Measurements from ENCODE around the gene EXOSC5.

EXOSC5 gene

GRCh38 chr19:41363371-41363752, 33.8 kb downstream of the EXOSC5 start:
- Mint-ChIP-seq H3K27ac (peak overlapping the region; percentile 100), H3K4me1 (ENCODE audit: low read depth) (peaks cover 49% of the 10 kb centered on the region), H3K9me3 (no peaks in the 10 kb centered on the region), H3K4me3 (peak overlapping the region; percentile 88), H3K27me3 (no peaks in the 10 kb centered on the region), H3K36me3 (ENCODE audit: low read depth) (peaks cover 7% of the 10 kb centered on the region)
- intact Hi-C loops (cut with micrococcal nuclease): no loop called here

- H3K27me3 Mint-ChIP-seq: no peaks in the 10 kb centered on the region
- no peaks in the 10 kb centered on the region for H3K9me3 Mint-ChIP-seq
- peak overlapping the region; percentile 88 for H3K4me3 Mint-ChIP-seq
- H3K27ac Mint-ChIP-seq: peak overlapping the region; percentile 100
- peaks cover 7% of the 10 kb centered on the region for H3K36me3 Mint-ChIP-seq (ENCODE audit: low read depth)
- intact Hi-C loops (cut with micrococcal nuclease): no loop called here
- H3K4me1 Mint-ChIP-seq (ENCODE audit: low read depth): peaks cover 50% of the 10 kb centered on the region
Observed at GRCh38 chr19:41362143-41362847, 34.9 kb downstream of the EXOSC5 start.

GRCh38 chr19:41359741-41360140, 37.4 kb downstream of the EXOSC5 start:
- no peaks in the 10 kb centered on the region for H3K9me3 Mint-ChIP-seq
- intact Hi-C loops (cut with micrococcal nuclease): loop anchor here (10.0 kb wide), 1 partner anchor 65 kb away; the partner anchor contains the start of gene B3GNT8
- H3K4me1 Mint-ChIP-seq (ENCODE audit: low read depth): peaks cover 61% of the 10 kb centered on the region

GRCh38 chr19:41357746-41358145, 39.4 kb downstream of the EXOSC5 start:
- H3K36me3 Mint-ChIP-seq (ENCODE audit: low read depth): peaks cover 35% of the 10 kb centered on the region
- H3K4me1 Mint-ChIP-seq (ENCODE audit: low read depth): peaks cover 54% of the 10 kb centered on the region
- no peak overlapping the region for H3K4me3 Mint-ChIP-seq
- H3K27ac Mint-ChIP-seq: peak overlapping the region; percentile 86
- no peaks in the 10 kb centered on the region for H3K27me3 Mint-ChIP-seq
- intact Hi-C loops (cut with micrococcal nuclease): loop anchor here (10.0 kb wide), 1 partner anchor 67 kb away; the partner anchor contains the start of gene B3GNT8
- H3K9me3 Mint-ChIP-seq: no peaks in the 10 kb centered on the region

More at GRCh38 chr19:41359741-41360140, 37.4 kb downstream of the EXOSC5 start:
- peak overlapping the region; percentile 18 for H3K27ac Mint-ChIP-seq
- H3K27me3 Mint-ChIP-seq: no peaks in the 10 kb centered on the region
- H3K36me3 Mint-ChIP-seq (ENCODE audit: low read depth): peaks cover 21% of the 10 kb centered on the region
- no peak overlapping the region for H3K4me3 Mint-ChIP-seq

GRCh38 chr19:41356984-41357739, 40.0 kb downstream of the EXOSC5 start:
- Mint-ChIP-seq H3K4me3 (peak overlapping the region; percentile 30), H3K4me1 (ENCODE audit: low read depth) (peaks cover 51% of the 10 kb centered on the region), H3K9me3 (no peaks in the 10 kb centered on the region), H3K27me3 (no peaks in the 10 kb centered on the region), H3K36me3 (ENCODE audit: low read depth) (peaks cover 41% of the 10 kb centered on the region), H3K27ac (peak overlapping the region; percentile 86)
- intact Hi-C loops (cut with micrococcal nuclease): loop anchor here (10.0 kb wide), 1 partner anchor 68 kb away; the partner anchor contains the start of gene B3GNT8

- Mint-ChIP-seq H3K36me3 (ENCODE audit: low read depth) (peaks cover 53% of the 10 kb centered on the region), H3K4me3 (no peak overlapping the region), H3K9me3 (no peaks in the 10 kb centered on the region), H3K27ac (peak overlapping the region; percentile 55), H3K4me1 (ENCODE audit: low read depth) (peaks cover 55% of the 10 kb centered on the region), H3K27me3 (no peaks in the 10 kb centered on the region)
- intact Hi-C loops (cut with micrococcal nuclease): loop anchor here (10.0 kb wide), 1 partner anchor 69 kb away; the partner anchor contains the start of gene B3GNT8
Observed at GRCh38 chr19:41355802-41356201, 41.4 kb downstream of the EXOSC5 start.

GRCh38 chr19:41355035-41355434, 42.1 kb downstream of the EXOSC5 start:
- Mint-ChIP-seq H3K27me3 (no peaks in the 10 kb centered on the region), H3K9me3 (no peaks in the 10 kb centered on the region), H3K4me3 (no peak overlapping the region), H3K27ac (peak overlapping the region; percentile 55), H3K4me1 (ENCODE audit: low read depth) (peaks cover 59% of the 10 kb centered on the region), H3K36me3 (ENCODE audit: low read depth) (peaks cover 57% of the 10 kb centered on the region)
- intact Hi-C loops (cut with micrococcal nuclease): loop anchor here (10.0 kb wide), 1 partner anchor 70 kb away; the partner anchor contains the start of gene B3GNT8

GRCh38 chr19:41354343-41354953, 42.7 kb downstream of the EXOSC5 start:
- peaks cover 58% of the 10 kb centered on the region for H3K36me3 Mint-ChIP-seq (ENCODE audit: low read depth)
- no peaks in the 10 kb centered on the region for H3K27me3 Mint-ChIP-seq
- H3K4me1 Mint-ChIP-seq (ENCODE audit: low read depth): peaks cover 60% of the 10 kb centered on the region
- no peaks in the 10 kb centered on the region for H3K9me3 Mint-ChIP-seq
- H3K4me3 Mint-ChIP-seq: peak overlapping the region; percentile 70
- peak overlapping the region; percentile 88 for H3K27ac Mint-ChIP-seq
- intact Hi-C loops (cut with micrococcal nuclease): loop anchor here (5.0 to 10.0 kb wide), 2 partner anchors 42 to 70 kb away; partner anchors contain the start of genes B3GNT8 and CCDC97

- Mint-ChIP-seq H3K4me1 (ENCODE audit: low read depth) (peaks cover 68% of the 10 kb centered on the region), H3K9me3 (no peaks in the 10 kb centered on the region), H3K27ac (peak within 1 kb of the TSS; percentile 88), H3K27me3 (no peaks in the 10 kb centered on the region), H3K36me3 (ENCODE audit: low read depth) (peaks cover 65% of the 10 kb centered on the region), H3K4me3 (peak within 1 kb of the TSS; percentile 100)
- intact Hi-C loops (cut with micrococcal nuclease): loop anchor here (1.0 to 10.0 kb wide), 3 partner anchors 24 to 71 kb away; partner anchors contain the start of genes B3GNT8 and CCDC97
Observed at GRCh38 chr19:41353466-41354342, 43.5 kb downstream of the EXOSC5 start, which contains the start of gene TGFB1. Gene TGFB1, minus strand, starts transcription at chr19:41353922. Its CDS starts 878 bp downstream, at chr19:41353044.

GRCh38 chr19:41352609-41353465, 44.3 kb downstream of the EXOSC5 start:
- intact Hi-C loops (cut with micrococcal nuclease): loop anchor here (1.0 to 10.0 kb wide), 3 partner anchors 24 to 72 kb away; partner anchors contain the start of genes B3GNT8 and CCDC97
- Mint-ChIP-seq H3K27me3 (no peaks in the 10 kb centered on the region), H3K27ac (peak overlapping the region; percentile 88), H3K4me3 (peak overlapping the region; percentile 100), H3K36me3 (ENCODE audit: low read depth) (peaks cover 74% of the 10 kb centered on the region), H3K9me3 (no peaks in the 10 kb centered on the region), H3K4me1 (ENCODE audit: low read depth) (peaks cover 67% of the 10 kb centered on the region)

- H3K36me3 Mint-ChIP-seq (ENCODE audit: low read depth): peaks cover 80% of the 10 kb centered on the region
- no peaks in the 10 kb centered on the region for H3K9me3 Mint-ChIP-seq
- peak overlapping the region; percentile 100 for H3K4me3 Mint-ChIP-seq
- intact Hi-C loops (cut with micrococcal nuclease): loop anchor here (5.0 to 10.0 kb wide), 2 partner anchors 40 to 73 kb away; partner anchors contain the start of genes B3GNT8 and CCDC97
- no peaks in the 10 kb centered on the region for H3K27me3 Mint-ChIP-seq
- peak overlapping the region; percentile 88 for H3K27ac Mint-ChIP-seq
- H3K4me1 Mint-ChIP-seq (ENCODE audit: low read depth): peaks cover 61% of the 10 kb centered on the region
Observed at GRCh38 chr19:41352279-41352608, 44.9 kb downstream of the EXOSC5 start.

All from dendritic cell treated with granulocyte-macrophage colony-stimulating factor and Interleukin-4, amounts not matched to agents 40 ng/mL and 50 ng/mL, for 4 days (primary cell).